HepG2 (cell line): ENCODE results near the gene ARIH1. TPM values are rescaled to one million over a fixed set of nuclear protein-coding genes. Genes with fewer than 3 reads are reported as not detected.

Experiments
- CREM ChIP-seq, 2 experiments: sonication (generic) in 1 of 2; formaldehyde crosslinking in 1 of 2; IDR thresholded peaks; 2 replicates each; pipeline versions ENCODE4 v1.4.0 to v1.6.1; 2016 to 2020; ENCODE audit warnings: antibody characterized with exemption in 1 of 2, mild to moderate bottlenecking in 1 of 2, missing genetic modification reagents in 1 of 2
- GABPA ChIP-seq, 2 experiments: IDR thresholded peaks; 2 replicates each; pipeline ENCODE4 v1.6.1; 2011 to 2016; ENCODE audit warnings: low read depth in 2 of 2, low read length in 1 of 2, missing biosample characterization in 1 of 2, missing genetic modification characterization in 1 of 2
- PAWR ChIP-seq: sonication (generic); formaldehyde crosslinking; IDR thresholded peaks from 2 replicates; pipeline ENCODE4 v1.4.0; 2020; ENCODE audit warnings: missing genetic modification reagents, mild to moderate bottlenecking, borderline replicate concordance
- SRSF9 ChIP-seq: fragments of 200-400 bp; formaldehyde crosslinking; IDR thresholded peaks from 2 replicates; pipeline ENCODE4 v1.6.1; 2018; ENCODE audit warnings: borderline replicate concordance, mild to moderate bottlenecking, low read depth, low read length; ENCODE audit not compliant: insufficient read depth, poor library complexity, severe bottlenecking
- TBX2 ChIP-seq: sonication (generic); formaldehyde crosslinking; IDR thresholded peaks from 2 replicates; pipeline ENCODE4 v1.5.0; 2020; ENCODE audit warnings: missing genetic modification reagents, mild to moderate bottlenecking, borderline replicate concordance
- TIGD3 ChIP-seq: sonication (generic); formaldehyde crosslinking; IDR thresholded peaks from 2 replicates; pipeline ENCODE4 v1.5.1; 2020; ENCODE audit warnings: mild to moderate bottlenecking, missing genetic modification reagents, borderline replicate concordance
- TP53 ChIP-seq: sonication (generic); formaldehyde crosslinking; conservative IDR thresholded peaks from 2 replicates; pipeline ENCODE4 v1.4.0; 2020; ENCODE audit warnings: missing genetic modification reagents
- ZNF224 ChIP-seq: sonication (generic); formaldehyde crosslinking; IDR thresholded peaks from 2 replicates; pipeline ENCODE4 v1.5.0; 2020; ENCODE audit warnings: mild to moderate bottlenecking, missing genetic modification reagents
- ZNF251 ChIP-seq: sonication (generic); formaldehyde crosslinking; IDR thresholded peaks from 2 replicates; pipeline ENCODE4 v1.9.0; 2021; ENCODE audit warnings: mild to moderate bottlenecking, missing genetic modification reagents
- ZNF292 ChIP-seq: sonication (generic); formaldehyde crosslinking; IDR thresholded peaks from 2 replicates; pipeline ENCODE4 v1.8.1; 2022; ENCODE audit warnings: mild to moderate bottlenecking, low read depth, missing genetic modification reagents, borderline replicate concordance
- ZNF496 ChIP-seq: sonication (generic); formaldehyde crosslinking; IDR thresholded peaks from 2 replicates; pipeline ENCODE4 v1.8.1; 2023; ENCODE audit warnings: mild to moderate bottlenecking, moderate library complexity, missing genetic modification reagents; ENCODE audit not compliant: insufficient replicate concordance
- ZNF512 ChIP-seq: sonication (generic); formaldehyde crosslinking; IDR thresholded peaks from 2 replicates; pipeline ENCODE4 v1.4.0; 2020; ENCODE audit warnings: mild to moderate bottlenecking, missing genetic modification reagents
- ZNF570 ChIP-seq: sonication (generic); formaldehyde crosslinking; IDR thresholded peaks from 2 replicates; pipeline ENCODE4 v1.4.0; 2020; ENCODE audit warnings: mild to moderate bottlenecking, missing genetic modification reagents, borderline replicate concordance
- polyA plus RNA-seq, 8 experiments: library from polyadenylated mRNA; depleted of rRNA in 3 of 8; stranded (reverse) in 7 of 8; unstranded in 1 of 8; fragments of >200 nt; fragmentation: Illumina TruSeq in 4 of 8; extraction: Trizol in 4 of 8; gene quantifications; 2 replicates each; pipeline versions ENCODE4 v1.2.1 to v1.2.3, GENCODE V29; 2011 to 2016; ENCODE audit warnings: low read depth in 4 of 8, missing spikeins in 1 of 8, mixed read lengths in 1 of 8; ENCODE audit not compliant: insufficient read depth in 1 of 8
- total RNA-seq, 5 experiments: library from RNA; depleted of rRNA; stranded (reverse); fragments of >200 nt; fragmentation: Illumina TruSeq; extraction: Trizol; gene quantifications; 2 replicates each; pipeline ENCODE4 v1.2.3, GENCODE V29; 2016; ENCODE audit warnings: low read depth in 1 of 5
- TF ChIP-seq, protein P1 (sequence below): sonication (generic); formaldehyde crosslinking; IDR thresholded peaks from 2 replicates; pipeline ENCODE4 v1.4.0; 2020; ENCODE audit warnings: missing genetic modification reagents, borderline replicate concordance
- TF ChIP-seq, protein P2 (sequence below): sonication (generic); formaldehyde crosslinking; IDR thresholded peaks from 2 replicates; pipeline ENCODE4 v1.4.0; 2020; ENCODE audit warnings: low read depth, mild to moderate bottlenecking, missing genetic modification reagents

The ARIH1 gene
- total and polyA plus RNA-seq, 2 of the 13 experiments (the other 11 are each of a cell fraction or from before 2014, with no cell fraction given) = 38.8 to 59.8 TPM

GRCh38 chr15:72473614-72474465, at the start of gene ARIH1 (continued):
- TF ChIP-seq, protein P1, sequence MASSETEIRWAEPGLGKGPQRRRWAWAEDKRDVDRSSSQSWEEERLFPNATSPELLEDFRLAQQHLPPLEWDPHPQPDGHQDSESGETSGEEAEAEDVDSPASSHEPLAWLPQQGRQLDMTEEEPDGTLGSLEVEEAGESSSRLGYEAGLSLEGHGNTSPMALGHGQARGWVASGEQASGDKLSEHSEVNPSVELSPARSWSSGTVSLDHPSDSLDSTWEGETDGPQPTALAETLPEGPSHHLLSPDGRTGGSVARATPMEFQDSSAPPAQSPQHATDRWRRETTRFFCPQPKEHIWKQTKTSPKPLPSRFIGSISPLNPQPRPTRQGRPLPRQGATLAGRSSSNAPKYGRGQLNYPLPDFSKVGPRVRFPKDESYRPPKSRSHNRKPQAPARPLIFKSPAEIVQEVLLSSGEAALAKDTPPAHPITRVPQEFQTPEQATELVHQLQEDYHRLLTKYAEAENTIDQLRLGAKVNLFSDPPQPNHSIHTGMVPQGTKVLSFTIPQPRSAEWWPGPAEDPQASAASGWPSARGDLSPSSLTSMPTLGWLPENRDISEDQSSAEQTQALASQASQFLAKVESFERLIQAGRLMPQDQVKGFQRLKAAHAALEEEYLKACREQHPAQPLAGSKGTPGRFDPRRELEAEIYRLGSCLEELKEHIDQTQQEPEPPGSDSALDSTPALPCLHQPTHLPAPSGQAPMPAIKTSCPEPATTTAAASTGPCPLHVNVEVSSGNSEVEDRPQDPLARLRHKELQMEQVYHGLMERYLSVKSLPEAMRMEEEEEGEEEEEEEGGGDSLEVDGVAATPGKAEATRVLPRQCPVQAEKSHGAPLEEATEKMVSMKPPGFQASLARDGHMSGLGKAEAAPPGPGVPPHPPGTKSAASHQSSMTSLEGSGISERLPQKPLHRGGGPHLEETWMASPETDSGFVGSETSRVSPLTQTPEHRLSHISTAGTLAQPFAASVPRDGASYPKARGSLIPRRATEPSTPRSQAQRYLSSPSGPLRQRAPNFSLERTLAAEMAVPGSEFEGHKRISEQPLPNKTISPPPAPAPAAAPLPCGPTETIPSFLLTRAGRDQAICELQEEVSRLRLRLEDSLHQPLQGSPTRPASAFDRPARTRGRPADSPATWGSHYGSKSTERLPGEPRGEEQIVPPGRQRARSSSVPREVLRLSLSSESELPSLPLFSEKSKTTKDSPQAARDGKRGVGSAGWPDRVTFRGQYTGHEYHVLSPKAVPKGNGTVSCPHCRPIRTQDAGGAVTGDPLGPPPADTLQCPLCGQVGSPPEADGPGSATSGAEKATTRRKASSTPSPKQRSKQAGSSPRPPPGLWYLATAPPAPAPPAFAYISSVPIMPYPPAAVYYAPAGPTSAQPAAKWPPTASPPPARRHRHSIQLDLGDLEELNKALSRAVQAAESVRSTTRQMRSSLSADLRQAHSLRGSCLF (CRISPR knock-in tag) = peak; percentile 86; the same call in 1 of the 2 replicates
- TF ChIP-seq, protein P2, sequence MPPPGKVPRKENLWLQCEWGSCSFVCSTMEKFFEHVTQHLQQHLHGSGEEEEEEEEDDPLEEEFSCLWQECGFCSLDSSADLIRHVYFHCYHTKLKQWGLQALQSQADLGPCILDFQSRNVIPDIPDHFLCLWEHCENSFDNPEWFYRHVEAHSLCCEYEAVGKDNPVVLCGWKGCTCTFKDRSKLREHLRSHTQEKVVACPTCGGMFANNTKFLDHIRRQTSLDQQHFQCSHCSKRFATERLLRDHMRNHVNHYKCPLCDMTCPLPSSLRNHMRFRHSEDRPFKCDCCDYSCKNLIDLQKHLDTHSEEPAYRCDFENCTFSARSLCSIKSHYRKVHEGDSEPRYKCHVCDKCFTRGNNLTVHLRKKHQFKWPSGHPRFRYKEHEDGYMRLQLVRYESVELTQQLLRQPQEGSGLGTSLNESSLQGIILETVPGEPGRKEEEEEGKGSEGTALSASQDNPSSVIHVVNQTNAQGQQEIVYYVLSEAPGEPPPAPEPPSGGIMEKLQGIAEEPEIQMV (CRISPR knock-in tag) = no peak
- TF ChIP-seq SRSF9 (no peak), ZNF292 (CRISPR knock-in tag) (0 out of 2 replicates have a peak, but pooled peaks have one; percentile 41), ZNF251 (CRISPR knock-in tag) (no peak), CREM (IDR thresholded peaks at IDR 0.05) (peak; percentile 93), CREM (CRISPR knock-in tag; IDR thresholded peaks at IDR 0.05) (peak; percentile 48; the same call in 1 of the 2 replicates), ZNF512 (CRISPR knock-in tag) (no peak), ZNF570 (CRISPR knock-in tag) (no peak), TBX2 (CRISPR knock-in tag) (peak; percentile 75; the same call in 1 of the 2 replicates), PAWR (CRISPR knock-in tag) (no peak), TP53 (CRISPR knock-in tag) (0 out of 2 replicates have a peak, but pooled peaks have one; percentile 50), TIGD3 (CRISPR knock-in tag) (peak; percentile 53; the same call in 1 of the 2 replicates), GABPA (IDR thresholded peaks at IDR 0.05; ENCODE audit: low read depth, low read length) (peak; percentile 22; the same call in 1 of the 2 replicates), GABPA (CRISPR knock-in tag; IDR thresholded peaks at IDR 0.05; ENCODE audit: low read depth) (peak; percentile 53), ZNF224 (CRISPR knock-in tag) (no peak; the same call in 1 of the 2 replicates), ZNF496 (CRISPR knock-in tag) (no peak)
